MM.1S (cell line): Measurements from ENCODE around the gene SEMA3E.
"Not testable (repeated sequence)": the region's sequence is repeated elsewhere in the genome, so short reads cannot be mapped to it uniquely, and the experiment has no call there.

ENCODE experiments used
- DNase-seq: peaks from one replicate; pipeline ENCODE4 v3.0.0-alpha.2; 2015
- H2AFZ ChIP-seq: fragments of 300-600 bp; sonication (generic); 2 replicates; pipeline ENCODE4 v1.6.0; 2016; ENCODE audit warnings: antibody characterized with exemption, low read length
- H3F3A ChIP-seq: fragments of 300-600 bp; sonication (generic); 2 replicates; pipeline ENCODE4 v1.6.1; 2016; ENCODE audit warnings: mild to moderate bottlenecking, antibody characterized with exemption, low read length, moderate library complexity, mixed read lengths; ENCODE audit not compliant: insufficient read depth
- H3K27ac ChIP-seq: fragments of 300-600 bp; sonication (generic); 2 replicates; pipeline ENCODE4 v1.5.1; 2016; ENCODE audit warnings: mild to moderate bottlenecking, low read length
- H3K27me3 ChIP-seq: fragments of 300-600 bp; sonication (generic); replicated peaks from 2 replicates; pipeline ENCODE4 v1.6.0; 2016; ENCODE audit warnings: low read length; ENCODE audit not compliant: insufficient read depth
- H3K36me3 ChIP-seq: fragments of 300-600 bp; sonication (generic); replicated peaks from 2 replicates; pipeline ENCODE4 v1.6.1; 2016; ENCODE audit warnings: mild to moderate bottlenecking, low read length, mixed read lengths; ENCODE audit not compliant: insufficient read depth
- H3K4me1 ChIP-seq: fragments of 300-600 bp; sonication (generic); 2 replicates; pipeline ENCODE4 v1.6.1; 2016; ENCODE audit warnings: low read length, mixed read lengths
- H3K4me2 ChIP-seq: fragments of 300-600 bp; sonication (generic); 2 replicates; pipeline ENCODE4 v1.6.0; 2016; ENCODE audit warnings: low read depth, low read length
- H3K4me3 ChIP-seq: fragments of 300-600 bp; sonication (generic); 2 replicates; pipeline ENCODE4 v1.5.1; 2016; ENCODE audit warnings: low read length, mixed read lengths
- H3K79me2 ChIP-seq: fragments of 300-600 bp; sonication (generic); 2 replicates; pipeline ENCODE4 v1.6.1; 2016; ENCODE audit warnings: mixed run types, low read length, mixed read lengths
- H3K9ac ChIP-seq: fragments of 300-600 bp; sonication (generic); 2 replicates; pipeline ENCODE4 v1.6.1; 2016; ENCODE audit warnings: low read length, mixed read lengths
- H3K9me2 ChIP-seq: fragments of 300-600 bp; sonication (generic); replicated peaks from 2 replicates; pipeline ENCODE4 v1.6.1; 2016; ENCODE audit warnings: mild to moderate bottlenecking, low read length, mixed read lengths; ENCODE audit not compliant: insufficient read depth
- H3K9me3 ChIP-seq: fragments of 300-600 bp; sonication (generic); replicated peaks from 2 replicates; pipeline ENCODE4 v1.6.1; 2016; ENCODE audit warnings: mild to moderate bottlenecking, low read length, mixed read lengths; ENCODE audit not compliant: insufficient read depth
- H4K20me1 ChIP-seq: fragments of 300-600 bp; sonication (generic); 2 replicates; pipeline ENCODE4 v1.6.1; 2016; ENCODE audit warnings: mild to moderate bottlenecking, low read length, moderate library complexity, mixed read lengths; ENCODE audit not compliant: insufficient read depth
- CTCF ChIP-seq: fragments of 300-600 bp; sonication (generic); IDR thresholded peaks from 2 replicates; pipeline ENCODE4 v1.5.1; 2016; ENCODE audit warnings: antibody characterized with exemption, low read length, mixed read lengths
- EZH2 ChIP-seq: fragments of 300-600 bp; sonication (generic); optimal IDR thresholded peaks from 2 replicates; pipeline ENCODE3; 2017; ENCODE audit warnings: low read depth, mild to moderate bottlenecking, antibody characterized with exemption, low read length, mixed read lengths
- EZH2phosphoT487 ChIP-seq: fragments of 300-600 bp; sonication (generic); IDR thresholded peaks from 2 replicates; pipeline ENCODE4 v1.6.1; 2018; ENCODE audit warnings: antibody characterized with exemption, low read length

SEMA3E gene

GRCh38 chr7:83681200-83681778 lies 32.4 kb upstream of the SEMA3E start:
- H3K27ac ChIP-seq, result no peak overlapping the region
- no peaks in the 10 kb centered on the region for H4K20me1 ChIP-seq
- no peaks in the 10 kb centered on the region for H3K79me2 ChIP-seq
- H3K4me3 ChIP-seq, result no peak overlapping the region
- no peaks in the 10 kb centered on the region for H3F3A ChIP-seq
- no peak for TF ChIP-seq EZH2
- no peak for TF ChIP-seq CTCF
- TF ChIP-seq EZH2phosphoT487, result no peak
- no peak overlapping the region for H2AFZ ChIP-seq
- no peak overlapping the region for H3K9ac ChIP-seq
- H3K9me2 ChIP-seq, result no peaks in the 10 kb centered on the region
- no peaks in the 10 kb centered on the region for H3K4me1 ChIP-seq
- no peaks in the 10 kb centered on the region for H3K27me3 ChIP-seq
- DNase-seq, result no peak
- H3K9me3 ChIP-seq, result no peaks in the 10 kb centered on the region
- no peaks in the 10 kb centered on the region for H3K36me3 ChIP-seq
- H3K4me2 ChIP-seq, result no peak overlapping the region

GRCh38 chr7:83677180-83677866 lies 28.4 kb upstream of the SEMA3E start:
- H2AFZ ChIP-seq, result no peak overlapping the region
- no peaks in the 10 kb centered on the region for H3K36me3 ChIP-seq
- H3K4me1 ChIP-seq, result no peaks in the 10 kb centered on the region
- H3K79me2 ChIP-seq, result no peaks in the 10 kb centered on the region
- H4K20me1 ChIP-seq, result no peaks in the 10 kb centered on the region
- no peak overlapping the region for H3K4me3 ChIP-seq
- no peak overlapping the region for H3K9ac ChIP-seq
- H3F3A ChIP-seq, result no peaks in the 10 kb centered on the region
- H3K9me3 ChIP-seq, result no peaks in the 10 kb centered on the region
- TF ChIP-seq CTCF (no peak), EZH2 (no peak), EZH2phosphoT487 (no peak)
- no peaks in the 10 kb centered on the region for H3K9me2 ChIP-seq
- no peak overlapping the region for H3K27ac ChIP-seq
- DNase-seq, result no peak
- no peak overlapping the region for H3K4me2 ChIP-seq
- H3K27me3 ChIP-seq, result no peaks in the 10 kb centered on the region

GRCh38 chr7:83673291-83673690 lies 24.4 kb upstream of the SEMA3E start:
- H3K36me3 ChIP-seq, H2AFZ ChIP-seq, H3F3A ChIP-seq, H4K20me1 ChIP-seq, H3K9me3 ChIP-seq, H3K27ac ChIP-seq, H3K4me1 ChIP-seq, H3K27me3 ChIP-seq, H3K4me3 ChIP-seq, H3K79me2 ChIP-seq, DNase-seq, H3K9me2 ChIP-seq, H3K4me2 ChIP-seq, H3K9ac ChIP-seq: not testable (repeated sequence)

GRCh38 chr7:83672157-83672556 lies 23.2 kb upstream of the SEMA3E start:
- no peak overlapping the region for H3K9ac ChIP-seq
- no peak overlapping the region for H3K27ac ChIP-seq
- no peaks in the 10 kb centered on the region for H3K36me3 ChIP-seq
- H2AFZ ChIP-seq, result no peak overlapping the region
- no peaks in the 10 kb centered on the region for H4K20me1 ChIP-seq
- H3K4me3 ChIP-seq, result no peak overlapping the region
- TF ChIP-seq EZH2 (no peak), EZH2phosphoT487 (no peak), CTCF (no peak)
- no peak overlapping the region for H3K4me2 ChIP-seq
- H3F3A ChIP-seq, result no peaks in the 10 kb centered on the region
- no peaks in the 10 kb centered on the region for H3K79me2 ChIP-seq
- DNase-seq, result no peak
- no peaks in the 10 kb centered on the region for H3K4me1 ChIP-seq
- H3K9me3 ChIP-seq, result no peaks in the 10 kb centered on the region
- no peaks in the 10 kb centered on the region for H3K27me3 ChIP-seq
- no peaks in the 10 kb centered on the region for H3K9me2 ChIP-seq
